NCI-H1048 (cell line): ENCODE data around the gene RSPH1.

Experiments
- DNase-seq: peaks from one replicate; lab custom pipeline; 2025; lab: John Stamatoyannopoulos, UW

RSPH1 gene

DNA sequence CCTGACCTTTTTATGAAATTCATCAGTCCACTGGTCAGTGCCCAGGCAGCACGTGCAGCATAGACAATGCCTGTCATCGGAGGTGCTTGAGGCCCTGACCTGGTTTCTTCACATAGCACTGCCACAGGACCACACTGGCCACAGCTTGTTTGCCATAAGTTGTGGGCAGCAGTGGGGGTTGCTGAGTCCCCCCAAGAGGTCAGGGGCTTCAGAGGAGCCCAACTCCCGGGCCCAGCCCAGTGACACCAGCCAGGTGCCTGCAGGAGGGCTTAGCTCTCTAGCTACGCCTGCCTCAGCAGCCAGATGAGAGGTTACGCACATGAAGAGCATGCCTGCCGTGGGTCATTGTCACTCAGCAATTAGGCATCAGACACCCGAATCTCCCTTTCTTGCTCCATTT is 50.7 kb downstream of the RSPH1 start:
- DNase-seq, result no peak

- DNase-seq, result no peak
These were observed 51.3 kb downstream of the RSPH1 start for GRCh38 chr21:42444745-42445059.

DNA sequence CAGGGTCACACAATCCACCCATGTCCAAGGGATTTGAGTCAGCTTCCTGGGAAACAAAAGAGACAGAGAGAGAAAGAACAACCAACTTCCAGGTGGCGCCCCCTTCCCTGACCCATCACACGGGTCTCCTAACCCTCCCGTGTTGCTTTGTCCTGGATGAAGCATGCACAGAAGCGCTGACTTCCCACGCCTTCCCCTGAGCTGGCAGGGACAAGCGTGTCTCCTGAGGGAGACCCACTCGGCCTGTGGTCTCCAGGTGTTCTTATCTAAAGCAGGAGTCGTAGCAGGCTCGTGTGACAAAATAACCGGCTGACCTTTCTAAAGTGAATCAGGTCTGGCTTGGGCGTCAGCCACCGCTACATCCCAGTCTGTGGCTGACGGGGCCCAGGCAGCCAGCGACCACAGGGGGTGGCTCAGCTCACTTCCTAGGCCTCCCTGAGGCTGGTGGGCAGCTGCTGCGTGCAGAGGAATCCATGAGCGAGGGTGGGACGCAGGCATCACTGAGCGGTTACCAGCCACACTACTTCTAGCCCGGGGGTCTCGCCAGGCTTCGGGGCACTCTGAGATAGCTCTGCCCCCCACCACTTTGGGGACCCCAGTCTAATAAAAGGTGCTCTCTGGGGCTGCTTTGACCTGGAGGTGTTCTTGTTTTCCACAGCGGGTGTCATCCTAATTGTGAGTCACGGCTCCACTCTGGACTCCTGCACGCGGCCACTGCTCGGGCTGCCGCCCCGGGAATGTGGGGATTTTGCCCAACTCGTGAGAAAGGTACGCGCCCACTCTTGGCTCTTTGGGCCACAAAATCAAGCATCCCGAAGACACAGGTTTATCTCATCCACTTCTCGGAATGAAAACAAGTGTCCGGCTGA is 51.9 kb downstream of the RSPH1 start:
- DNase-seq, result no peak

DNA sequence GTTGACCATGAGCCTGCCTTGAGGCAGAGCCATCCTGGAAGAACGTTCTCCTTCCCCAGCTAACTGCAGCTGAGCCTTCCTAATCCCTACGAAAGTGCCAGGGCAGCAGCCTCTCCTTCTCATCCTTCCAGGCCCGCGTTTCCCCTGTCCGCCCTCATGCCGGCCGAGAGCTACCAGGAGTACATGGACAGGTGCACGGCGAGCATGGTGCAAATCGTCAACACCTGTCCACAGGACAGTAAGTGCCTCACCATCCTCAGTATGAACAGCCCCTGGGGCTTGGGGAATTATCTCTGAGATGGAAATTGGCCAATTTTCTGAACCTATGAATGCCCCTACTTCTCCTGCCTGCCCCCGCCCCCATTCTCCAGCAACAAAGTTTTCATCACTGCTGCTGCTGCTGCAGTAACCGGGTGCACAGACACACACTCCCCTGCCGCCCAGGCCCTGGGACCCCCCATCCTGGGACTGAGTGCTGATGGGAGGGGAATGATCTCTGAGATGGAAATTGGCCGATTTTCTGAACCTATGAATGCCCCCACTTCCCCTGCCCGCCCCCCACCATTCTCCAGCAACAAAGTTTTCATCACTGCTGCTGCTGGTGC is 52.7 kb downstream of the RSPH1 start:
- DNase-seq, result no peak

DNA sequence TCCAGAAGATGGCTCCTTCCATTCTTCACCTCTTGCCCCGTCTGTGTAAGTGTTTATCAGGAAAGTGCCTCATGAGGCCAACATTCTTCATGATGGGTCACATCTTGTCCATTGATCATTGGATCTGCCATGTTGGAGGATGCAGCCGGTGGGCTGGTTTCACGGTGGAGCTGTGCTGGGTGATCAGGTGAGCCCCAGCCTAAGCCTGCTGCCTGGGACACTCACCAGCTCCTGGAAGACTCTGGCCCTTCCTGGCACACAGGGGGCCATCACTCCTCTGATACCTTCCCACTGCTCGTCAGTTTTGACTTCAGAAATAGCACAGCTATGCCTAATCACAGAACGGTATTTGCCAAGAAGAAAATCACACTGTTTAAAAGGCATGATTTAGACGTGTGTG is 54.1 kb downstream of the RSPH1 start:
- DNase-seq, result no peak

GRCh38 chr21:42440187-42440792 is 55.7 kb downstream of the RSPH1 start:
- no peak for DNase-seq

- DNase-seq, result no peak
These were observed 56.5 kb downstream of the RSPH1 start for GRCh38 chr21:42439284-42440186.

DNA sequence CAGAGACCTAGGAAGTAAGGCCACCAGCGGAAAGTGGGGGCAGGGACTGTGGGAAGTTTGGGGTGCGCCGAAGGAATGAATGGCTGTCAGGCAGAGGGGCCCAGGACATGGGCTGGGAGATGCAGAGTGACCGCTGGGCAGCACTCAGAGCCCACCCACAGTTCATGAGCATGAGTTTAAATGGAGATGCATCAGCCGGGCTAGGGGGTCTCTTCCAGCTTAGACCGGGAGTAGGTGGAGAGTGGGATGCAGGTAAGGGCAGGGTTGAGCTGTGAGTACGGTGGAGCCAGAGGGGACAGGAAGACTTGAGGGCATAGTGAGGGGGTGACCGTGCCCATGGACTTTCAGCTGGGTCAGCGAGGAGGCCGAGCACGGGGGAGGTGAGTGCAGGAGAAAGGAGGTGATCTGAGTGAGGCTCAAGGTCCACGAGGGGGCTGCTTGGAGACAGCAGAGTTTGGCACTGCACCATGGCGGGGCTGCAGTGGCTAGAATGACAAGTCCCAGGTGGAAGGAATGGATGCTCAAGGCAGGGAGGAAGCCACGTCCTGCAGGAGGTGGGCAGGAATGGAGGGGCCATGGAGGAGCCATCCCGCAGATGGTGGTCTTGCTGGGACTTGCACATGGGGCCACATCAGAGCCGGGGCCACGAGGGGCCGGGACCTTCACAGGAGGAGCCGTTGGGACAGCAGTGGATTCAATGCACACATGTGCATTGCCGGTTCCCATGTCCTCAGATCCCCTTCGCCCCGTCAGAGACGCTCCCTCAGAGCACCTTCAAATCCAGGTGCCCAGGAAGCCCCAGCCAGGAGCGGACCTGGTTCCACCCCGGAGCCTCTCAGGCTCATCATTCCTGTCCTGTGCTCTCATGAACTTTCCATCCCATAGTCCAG is 57.5 kb downstream of the RSPH1 start:
- DNase-seq, result no peak

DNA sequence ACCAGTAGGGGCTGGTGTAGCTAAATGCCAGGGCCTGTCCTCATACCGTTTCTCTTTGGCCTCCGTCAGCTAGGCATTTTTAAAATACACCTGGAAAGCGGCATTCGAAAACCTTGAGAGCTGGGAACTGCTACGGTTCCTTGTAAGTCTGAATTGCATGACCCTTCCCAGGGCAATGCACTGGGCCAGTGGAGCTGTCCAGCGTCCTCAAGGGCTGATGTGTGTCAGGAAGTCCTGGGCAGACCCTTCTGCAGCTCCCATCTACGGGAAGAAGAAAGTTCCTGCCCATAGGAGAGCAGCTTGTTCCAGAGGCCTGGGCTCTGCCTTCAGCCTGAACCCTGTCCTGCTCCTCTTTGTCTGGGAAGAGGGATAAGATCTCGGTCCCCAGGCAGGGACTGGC is 58.2 kb downstream of the RSPH1 start:
- no peak for DNase-seq

DNA sequence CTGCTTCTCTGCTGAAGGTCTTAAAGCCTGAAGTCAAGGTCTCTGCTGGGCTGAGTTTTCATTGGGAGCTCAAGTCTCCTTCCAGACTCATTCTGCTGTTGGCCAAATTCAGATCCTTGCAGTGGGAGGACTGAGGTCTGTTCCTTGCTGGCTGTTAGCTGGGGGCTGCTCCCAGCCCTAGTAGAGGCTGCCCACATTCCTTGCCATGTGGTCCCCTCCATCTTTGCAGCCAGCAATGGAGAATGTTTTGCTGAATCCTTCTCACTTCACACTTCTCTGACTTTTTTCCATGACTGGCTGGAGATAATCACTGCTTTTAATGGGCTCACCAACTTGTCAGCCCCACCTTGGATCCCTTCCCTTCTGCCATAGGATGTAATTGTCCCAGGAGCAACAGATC is 59.1 kb downstream of the RSPH1 start:
- no peak for DNase-seq

- no peak for DNase-seq
These were observed 60.2 kb downstream of the RSPH1 start for GRCh38 chr21:42435833-42436232.

DNA sequence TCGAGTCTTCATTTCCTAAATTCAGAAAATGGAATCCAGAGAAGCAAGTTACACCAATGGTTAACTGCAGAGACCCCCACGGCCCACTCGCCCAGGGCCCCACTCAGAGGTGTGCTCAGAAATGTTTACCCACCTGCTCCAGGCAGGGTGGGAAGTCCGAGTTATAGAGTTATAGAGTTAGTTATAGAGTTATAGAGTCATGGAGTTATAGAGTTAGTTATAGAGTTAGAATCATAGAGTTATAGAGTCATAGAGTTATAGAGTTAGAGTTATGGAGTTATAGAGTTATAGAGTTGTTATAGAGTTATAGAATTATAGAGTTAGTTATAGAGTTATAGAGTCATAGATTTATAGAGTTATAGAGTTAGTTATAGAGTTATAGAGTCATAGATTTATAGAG is 60.6 kb downstream of the RSPH1 start:
- DNase-seq, result no peak

- DNase-seq, result no peak
These were observed 61.1 kb downstream of the RSPH1 start for GRCh38 chr21:42434884-42435283.

DNA sequence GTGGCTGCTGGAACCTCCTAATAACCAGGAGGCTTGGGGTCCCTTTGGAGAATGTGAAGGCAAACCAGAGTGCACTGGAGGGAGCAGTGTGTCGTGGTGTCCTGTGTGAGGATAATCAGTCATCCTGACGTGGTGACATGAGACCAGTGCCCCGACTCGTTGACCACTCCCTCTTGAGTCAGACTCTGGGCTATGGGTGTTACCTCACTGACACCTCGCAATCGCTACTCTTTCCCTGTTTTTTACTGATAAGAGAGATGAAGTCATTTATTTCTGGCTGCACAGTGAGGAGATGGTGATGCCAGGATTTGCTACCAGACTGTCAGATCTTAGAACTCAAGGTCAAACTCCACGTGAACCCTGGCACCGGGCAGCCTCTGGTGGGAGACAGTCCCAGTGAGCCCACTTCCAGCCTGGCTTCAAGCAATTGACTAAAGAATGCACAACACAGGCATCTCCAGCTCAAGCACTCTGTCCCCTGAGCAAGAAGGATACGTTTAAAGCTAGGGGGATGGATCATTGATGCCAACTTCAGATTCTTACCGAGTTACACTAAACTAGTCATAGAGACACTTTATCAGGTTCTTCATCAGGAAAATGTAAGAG is 62.0 kb downstream of the RSPH1 start:
- DNase-seq, result no peak

DNA sequence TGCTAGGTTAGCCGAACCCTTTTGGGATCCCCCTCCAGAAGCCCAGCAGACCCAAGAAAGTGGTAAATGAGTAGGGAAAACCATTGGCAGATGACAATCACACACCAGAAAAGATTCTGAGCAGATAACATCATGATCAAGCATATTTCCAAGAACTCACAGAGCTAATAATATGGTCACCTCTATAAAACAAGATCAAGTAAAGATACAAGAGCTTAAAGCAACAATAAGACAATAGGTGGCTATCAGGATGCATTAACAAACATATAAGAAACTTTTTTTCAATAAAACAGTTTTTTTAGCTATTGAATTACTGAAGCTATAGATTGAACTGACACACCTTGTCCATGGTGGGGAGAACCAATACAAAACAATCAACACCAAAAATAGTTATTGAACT is 63.3 kb downstream of the RSPH1 start:
- DNase-seq, result no peak

GRCh38 chr21:42431196-42431595 is 64.8 kb downstream of the RSPH1 start:
- no peak for DNase-seq

- DNase-seq, result no peak
These were observed 65.5 kb downstream of the RSPH1 start for GRCh38 chr21:42430521-42430920.

DNA sequence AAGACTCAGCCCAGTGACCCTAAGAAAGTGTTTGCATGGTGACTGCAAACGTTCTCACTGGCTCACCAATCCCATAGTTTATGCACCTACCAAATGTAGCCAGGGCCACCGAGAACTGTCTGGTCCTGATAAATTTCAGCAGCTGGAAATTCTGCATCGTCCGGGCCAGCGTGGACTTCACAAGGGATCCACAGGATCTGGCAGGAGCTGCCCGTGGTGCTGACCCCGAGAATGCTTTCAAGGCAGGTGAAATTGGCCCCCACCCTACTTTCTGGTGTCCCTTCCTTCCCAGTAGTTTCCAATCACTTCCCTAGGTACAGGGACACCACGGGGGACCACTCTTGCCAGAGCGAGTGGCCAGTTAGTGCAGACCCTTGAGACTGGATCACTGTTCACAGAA is 66.2 kb downstream of the RSPH1 start:
- no peak for DNase-seq

GRCh38 chr21:42429021-42429420 is 67.0 kb downstream of the RSPH1 start:
- DNase-seq, result no peak

- DNase-seq, result no peak
These were observed 68.1 kb downstream of the RSPH1 start for GRCh38 chr21:42427809-42428419.
